GM21529 (cell line): ENCODE data around the gene TECTA.
"Not testable (repeated sequence)": the region's sequence is repeated elsewhere in the genome, so short reads cannot be mapped to it uniquely, and the experiment has no call there.

ENCODE experiments used
- ATAC-seq: cut with Tn5 transposase; IDR thresholded peaks from one replicate; pipeline ENCODE4 v1.9.1; 2021; ENCODE audit not compliant: unreplicated experiment

Gene TECTA

GRCh38 chr11:121228851-121229250, 127.8 kb downstream of the TECTA start:
- no peak for ATAC-seq

GRCh38 chr11:121229495-121230215, 128.6 kb downstream of the TECTA start:
- no peak for ATAC-seq

- no peak for ATAC-seq
Measured at GRCh38 chr11:121231576-121232278, 130.7 kb downstream of the TECTA start.

GRCh38 chr11:121235057-121235456, 134.0 kb downstream of the TECTA start:
- ATAC-seq: no peak

GRCh38 chr11:121236115-121237001, 135.3 kb downstream of the TECTA start:
- ATAC-seq: peak; percentile 69

GRCh38 chr11:121237247-121237646, 136.2 kb downstream of the TECTA start:
- ATAC-seq: not testable (repeated sequence)

- ATAC-seq: peak; percentile 32
Measured at GRCh38 chr11:121237686-121238658, 136.9 kb downstream of the TECTA start.

GRCh38 chr11:121238956-121239355, 137.9 kb downstream of the TECTA start:
- no peak for ATAC-seq

- ATAC-seq: not testable (repeated sequence)
Measured at GRCh38 chr11:121240001-121240400, 139.0 kb downstream of the TECTA start.

GRCh38 chr11:121240650-121241303, 139.7 kb downstream of the TECTA start:
- ATAC-seq: no peak
